HepG2 (cell line): Measurements from ENCODE around the gene MVP. TPM values are rescaled to one million over a fixed set of nuclear protein-coding genes. Genes with fewer than 3 reads are reported as not detected.

ENCODE experiments used
- ARNT2 ChIP-seq: sonication (generic); formaldehyde crosslinking; IDR thresholded peaks from 2 replicates; pipeline ENCODE4 v1.8.0; 2022; ENCODE audit warnings: mild to moderate bottlenecking, low read depth, missing genetic modification reagents, moderate library complexity
- MTA1 ChIP-seq: sonication (generic); formaldehyde crosslinking; IDR thresholded peaks from 2 replicates; pipeline ENCODE4 v1.4.0; 2020; ENCODE audit warnings: missing genetic modification reagents, mild to moderate bottlenecking, borderline replicate concordance
- polyA plus RNA-seq, 8 experiments: library from polyadenylated mRNA; depleted of rRNA in 3 of 8; stranded (reverse) in 7 of 8; unstranded in 1 of 8; fragments of >200 nt; fragmentation: Illumina TruSeq in 4 of 8; extraction: Trizol in 4 of 8; gene quantifications; 2 replicates each; pipeline versions ENCODE4 v1.2.1 to v1.2.3, GENCODE V29; 2011 to 2016; ENCODE audit warnings: low read depth in 4 of 8, missing spikeins in 1 of 8, mixed read lengths in 1 of 8; ENCODE audit not compliant: insufficient read depth in 1 of 8
- total RNA-seq, 5 experiments: library from RNA; depleted of rRNA; stranded (reverse); fragments of >200 nt; fragmentation: Illumina TruSeq; extraction: Trizol; gene quantifications; 2 replicates each; pipeline ENCODE4 v1.2.3, GENCODE V29; 2016; ENCODE audit warnings: low read depth in 1 of 5
- TF ChIP-seq, protein P1 (sequence below): sonication (generic); formaldehyde crosslinking; IDR thresholded peaks from 2 replicates; pipeline ENCODE4 v1.4.0; 2020; ENCODE audit warnings: mild to moderate bottlenecking, missing genetic modification reagents
- TF ChIP-seq, protein P2 (sequence below): sonication (generic); formaldehyde crosslinking; conservative IDR thresholded peaks from 2 replicates; pipeline ENCODE4 v1.4.0; 2020; ENCODE audit warnings: missing genetic modification reagents

Gene MVP
- total and polyA plus RNA-seq, 2 of the 13 experiments (the other 11 are each of a cell fraction or from before 2014, with no cell fraction given): 22.9 to 43.5 TPM

DNA sequence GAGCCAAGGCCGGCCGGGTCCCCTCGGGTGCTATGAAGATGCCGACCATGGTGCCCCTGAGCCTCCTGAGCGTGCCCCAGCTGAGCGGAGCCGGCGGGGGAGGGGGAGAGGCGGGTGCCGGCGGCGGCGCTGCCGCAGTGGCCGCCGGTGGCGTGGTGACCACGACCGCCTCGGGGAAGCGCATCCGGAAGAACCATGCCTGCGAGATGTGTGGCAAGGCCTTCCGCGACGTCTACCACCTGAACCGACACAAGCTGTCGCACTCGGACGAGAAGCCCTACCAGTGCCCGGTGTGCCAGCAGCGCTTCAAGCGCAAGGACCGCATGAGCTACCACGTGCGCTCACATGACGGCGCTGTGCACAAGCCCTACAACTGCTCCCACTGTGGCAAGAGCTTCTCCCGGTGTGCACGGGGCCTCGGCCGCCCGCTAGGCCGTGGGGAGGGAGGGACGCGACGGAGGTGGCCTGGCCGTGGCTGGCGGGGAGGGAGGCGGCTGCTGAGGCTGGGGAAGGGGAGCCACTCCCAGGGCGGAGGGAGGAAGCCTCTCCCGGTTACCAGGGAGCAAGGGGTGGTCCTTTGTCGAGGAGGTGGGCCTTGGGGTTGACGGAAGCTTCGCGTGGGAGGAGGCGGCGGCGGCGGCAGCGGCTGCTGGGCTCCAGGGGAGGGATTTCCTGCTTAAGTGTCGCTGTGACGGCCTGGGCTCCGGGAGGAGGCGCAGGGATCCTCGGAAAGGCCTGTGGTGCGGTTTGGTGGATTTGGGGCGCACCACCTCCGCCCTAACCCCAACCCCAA, 12.6 kb upstream of the MVP start (continued):
- TF ChIP-seq, protein P1, sequence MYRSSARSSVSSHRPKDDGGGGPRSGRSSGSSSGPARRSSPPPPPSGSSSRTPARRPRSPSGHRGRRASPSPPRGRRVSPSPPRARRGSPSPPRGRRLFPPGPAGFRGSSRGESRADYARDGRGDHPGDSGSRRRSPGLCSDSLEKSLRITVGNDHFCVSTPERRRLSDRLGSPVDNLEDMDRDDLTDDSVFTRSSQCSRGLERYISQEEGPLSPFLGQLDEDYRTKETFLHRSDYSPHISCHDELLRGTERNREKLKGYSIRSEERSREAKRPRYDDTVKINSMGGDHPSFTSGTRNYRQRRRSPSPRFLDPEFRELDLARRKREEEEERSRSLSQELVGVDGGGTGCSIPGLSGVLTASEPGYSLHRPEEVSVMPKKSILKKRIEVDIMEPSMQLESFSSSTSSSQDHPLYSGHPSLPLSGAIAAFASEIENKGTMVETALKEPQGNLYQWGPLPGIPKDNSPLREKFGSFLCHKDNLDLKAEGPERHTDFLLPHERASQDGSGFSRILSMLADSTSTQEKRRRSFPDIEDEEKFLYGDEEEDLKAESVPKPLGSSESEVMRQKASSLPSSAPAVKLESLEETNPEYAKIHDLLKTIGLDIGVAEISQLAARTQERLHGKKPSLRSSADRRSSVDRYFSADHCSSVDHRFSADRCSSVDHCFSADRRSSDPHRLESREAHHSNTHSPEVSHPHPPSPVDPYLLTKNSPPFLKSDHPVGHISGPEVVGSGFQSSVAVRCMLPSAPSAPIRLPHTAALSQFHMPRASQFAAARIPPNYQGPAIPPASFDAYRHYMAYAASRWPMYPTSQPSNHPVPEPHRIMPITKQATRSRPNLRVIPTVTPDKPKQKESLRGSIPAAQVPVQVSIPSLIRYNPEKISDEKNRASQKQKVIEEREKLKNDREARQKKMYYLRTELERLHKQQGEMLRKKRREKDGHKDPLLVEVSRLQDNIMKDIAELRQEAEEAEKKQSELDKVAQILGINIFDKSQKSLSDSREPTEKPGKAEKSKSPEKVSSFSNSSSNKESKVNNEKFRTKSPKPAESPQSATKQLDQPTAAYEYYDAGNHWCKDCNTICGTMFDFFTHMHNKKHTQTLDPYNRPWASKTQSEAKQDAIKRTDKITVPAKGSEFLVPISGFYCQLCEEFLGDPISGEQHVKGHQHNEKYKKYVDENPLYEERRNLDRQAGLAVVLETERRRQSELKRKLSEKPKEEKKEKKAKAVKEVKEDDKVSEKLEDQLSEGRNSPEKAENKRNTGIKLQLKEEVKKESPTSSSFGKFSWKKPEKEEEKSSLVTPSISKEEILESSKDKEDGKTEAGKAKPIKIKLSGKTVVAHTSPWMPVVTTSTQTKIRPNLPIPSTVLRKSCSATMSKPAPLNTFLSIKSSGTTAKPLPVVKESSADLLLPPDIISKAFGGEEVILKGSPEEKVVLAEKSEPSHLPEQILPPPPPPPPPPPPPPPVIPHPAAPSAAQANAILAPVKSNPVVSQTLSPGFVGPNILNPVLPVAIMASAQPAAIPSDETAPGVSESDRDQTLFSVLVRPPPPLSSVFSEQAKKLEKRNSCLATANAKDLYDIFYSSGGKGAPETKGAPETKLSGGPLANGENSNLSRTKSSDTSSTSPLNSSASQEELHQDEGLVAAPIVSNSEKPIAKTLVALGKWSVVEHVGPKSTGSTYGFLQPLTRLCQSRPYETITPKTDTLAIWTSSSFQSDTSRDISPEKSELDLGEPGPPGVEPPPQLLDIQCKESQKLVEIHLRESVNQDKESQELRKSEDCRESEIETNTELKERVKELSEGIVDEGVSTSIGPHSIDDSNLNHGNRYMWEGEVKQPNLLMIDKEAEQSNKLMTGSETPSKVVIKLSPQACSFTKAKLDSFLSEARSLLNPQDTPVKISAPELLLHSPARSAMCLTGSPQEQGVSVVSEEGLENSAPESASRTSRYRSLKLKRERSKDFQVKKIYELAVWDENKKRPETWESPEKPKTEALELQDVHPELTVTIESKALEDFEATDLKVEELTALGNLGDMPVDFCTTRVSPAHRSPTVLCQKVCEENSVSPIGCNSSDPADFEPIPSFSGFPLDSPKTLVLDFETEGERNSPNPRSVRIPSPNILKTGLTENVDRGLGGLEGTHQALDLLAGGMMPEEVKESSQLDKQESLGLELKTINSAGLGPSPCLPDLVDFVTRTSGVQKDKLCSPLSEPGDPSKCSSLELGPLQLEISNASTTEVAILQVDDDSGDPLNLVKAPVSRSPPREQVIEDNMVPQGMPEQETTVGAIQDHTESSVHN (CRISPR knock-in tag): peak; percentile 99
- TF ChIP-seq ARNT2 (peak; percentile 99), MTA1 (peak; percentile 99)
- TF ChIP-seq, protein P2, sequence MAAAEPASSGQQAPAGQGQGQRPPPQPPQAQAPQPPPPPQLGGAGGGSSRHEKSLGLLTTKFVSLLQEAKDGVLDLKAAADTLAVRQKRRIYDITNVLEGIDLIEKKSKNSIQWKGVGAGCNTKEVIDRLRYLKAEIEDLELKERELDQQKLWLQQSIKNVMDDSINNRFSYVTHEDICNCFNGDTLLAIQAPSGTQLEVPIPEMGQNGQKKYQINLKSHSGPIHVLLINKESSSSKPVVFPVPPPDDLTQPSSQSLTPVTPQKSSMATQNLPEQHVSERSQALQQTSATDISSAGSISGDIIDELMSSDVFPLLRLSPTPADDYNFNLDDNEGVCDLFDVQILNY: peak; percentile 61; the same call in 1 of the 2 replicates
